GM18517 (cell line): ENCODE results near the gene PLPP7.
"Not testable (repeated sequence)": the region's sequence is repeated elsewhere in the genome, so short reads cannot be mapped to it uniquely, and the experiment has no call there.

ENCODE experiments used
- ATAC-seq: cut with Tn5 transposase; IDR thresholded peaks from one replicate; pipeline ENCODE4 v1.9.1; 2021; ENCODE audit warnings: mild to moderate bottlenecking, moderate library complexity; ENCODE audit not compliant: unreplicated experiment

Gene PLPP7

DNA sequence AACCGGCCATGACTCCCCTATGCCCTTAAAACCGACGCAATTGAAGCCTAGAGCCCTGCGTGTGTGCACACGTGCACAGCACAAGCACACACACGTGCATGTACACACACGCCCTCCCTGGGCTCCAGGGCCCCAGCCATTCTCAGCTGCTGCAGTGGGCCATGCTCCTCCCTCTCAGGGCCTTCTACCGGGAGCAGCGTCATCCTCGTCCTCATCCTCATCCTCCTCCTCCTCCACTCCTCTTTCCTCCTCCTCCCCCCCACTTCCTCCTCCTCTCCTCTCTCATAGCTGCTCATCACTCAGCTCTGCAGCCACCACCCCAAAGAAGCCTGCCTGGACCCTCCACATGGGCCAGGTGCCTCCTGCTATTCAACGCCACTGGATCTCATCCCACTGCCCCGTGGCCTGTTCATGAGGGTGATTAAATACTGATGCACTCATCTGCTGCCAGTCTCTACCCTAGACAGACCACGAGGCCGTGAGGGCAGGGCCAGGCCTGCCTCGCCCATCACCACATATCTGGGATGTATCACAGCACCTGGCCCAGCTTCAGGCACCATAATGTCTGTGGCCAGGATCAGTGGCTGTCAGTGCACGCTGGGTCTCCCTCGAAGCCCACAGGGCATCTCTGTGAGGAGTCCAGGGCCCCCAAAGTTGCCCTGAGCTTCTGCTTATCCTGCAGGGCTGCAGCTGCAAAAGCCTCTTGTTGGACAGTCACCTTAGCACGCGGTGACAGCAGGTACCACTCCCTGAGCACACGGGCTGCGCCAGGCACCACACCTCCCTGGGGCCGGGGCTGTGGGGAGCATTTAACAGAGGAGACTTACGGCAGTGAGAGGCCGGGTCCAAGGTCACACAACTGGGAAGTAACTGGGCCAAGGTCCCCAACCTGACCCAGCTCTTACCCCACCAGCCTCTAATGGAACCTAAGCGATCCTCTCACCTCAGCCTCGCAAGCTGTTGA, 23.0 kb upstream of the PLPP7 start:
- no peak for ATAC-seq

DNA sequence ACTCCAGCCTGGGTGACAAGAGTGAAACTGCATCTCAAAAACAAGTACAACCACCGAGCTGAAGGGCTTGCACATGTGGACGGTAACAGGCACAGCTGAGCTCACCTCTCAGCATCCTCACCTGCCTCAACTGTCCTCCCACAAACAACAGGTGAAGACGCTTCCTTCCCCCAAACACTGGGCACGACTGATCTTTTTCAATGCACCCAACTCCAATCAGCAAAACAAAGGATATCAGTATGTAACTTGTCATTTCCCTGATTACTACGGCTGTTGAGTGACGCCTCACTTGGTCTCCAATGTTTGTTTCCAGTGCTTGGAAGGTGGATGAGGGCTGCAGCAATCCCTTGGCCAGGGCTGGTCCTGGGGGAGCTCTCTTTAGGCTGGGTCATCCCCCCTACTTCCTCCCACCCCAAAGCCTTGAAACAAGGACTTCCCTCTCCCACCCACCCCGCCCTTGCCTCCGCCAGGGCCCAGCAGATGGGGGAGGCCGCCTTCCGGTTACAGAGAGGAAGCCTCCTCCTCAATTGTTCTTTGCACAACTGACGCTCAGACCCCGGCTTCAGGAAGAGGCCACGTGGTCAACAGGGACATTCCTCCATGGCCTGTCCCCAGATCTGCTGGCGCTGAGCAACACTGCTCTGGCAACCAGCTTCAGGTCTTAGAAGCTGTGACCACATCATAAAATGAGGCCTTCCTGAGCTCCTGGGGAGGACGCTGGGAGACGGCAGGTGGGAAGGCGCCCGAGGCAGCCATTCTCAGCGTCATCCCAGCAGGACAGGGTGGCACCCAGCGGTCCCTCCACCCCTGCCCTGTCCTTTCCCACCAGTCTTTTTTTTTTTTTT, 19.1 kb upstream of the PLPP7 start:
- ATAC-seq = no peak

GRCh38 chr9:131271016-131271273, 18.6 kb upstream of the PLPP7 start:
- ATAC-seq = not testable (repeated sequence)

- ATAC-seq = no peak
Observed at GRCh38 chr9:131271506-131271931, 18.0 kb upstream of the PLPP7 start.

DNA sequence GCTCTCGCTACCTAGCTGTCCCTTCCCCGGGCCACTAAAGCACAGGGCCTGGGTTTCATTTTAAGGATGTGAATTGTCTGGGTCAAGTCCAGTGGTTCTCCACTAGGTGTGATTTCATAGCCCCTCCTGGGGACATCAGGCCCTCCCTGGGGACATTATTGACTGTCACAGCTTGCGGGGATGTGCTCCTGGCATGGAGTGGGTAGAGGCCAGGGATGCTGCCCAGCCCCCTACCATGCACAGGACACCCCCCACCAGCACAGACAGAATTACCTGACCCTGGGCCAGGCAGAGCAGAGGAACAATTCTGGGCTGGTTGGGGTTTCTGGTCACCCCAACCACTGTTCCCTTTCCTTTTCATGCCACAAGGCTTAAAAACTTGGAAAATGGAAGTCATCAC, 17.3 kb upstream of the PLPP7 start:
- ATAC-seq = no peak

GRCh38 chr9:131273146-131273855, 16.2 kb upstream of the PLPP7 start:
- no peak for ATAC-seq

- ATAC-seq = no peak
Observed at GRCh38 chr9:131273856-131274673, 15.5 kb upstream of the PLPP7 start.

GRCh38 chr9:131274674-131275331, 14.7 kb upstream of the PLPP7 start:
- no peak for ATAC-seq

DNA sequence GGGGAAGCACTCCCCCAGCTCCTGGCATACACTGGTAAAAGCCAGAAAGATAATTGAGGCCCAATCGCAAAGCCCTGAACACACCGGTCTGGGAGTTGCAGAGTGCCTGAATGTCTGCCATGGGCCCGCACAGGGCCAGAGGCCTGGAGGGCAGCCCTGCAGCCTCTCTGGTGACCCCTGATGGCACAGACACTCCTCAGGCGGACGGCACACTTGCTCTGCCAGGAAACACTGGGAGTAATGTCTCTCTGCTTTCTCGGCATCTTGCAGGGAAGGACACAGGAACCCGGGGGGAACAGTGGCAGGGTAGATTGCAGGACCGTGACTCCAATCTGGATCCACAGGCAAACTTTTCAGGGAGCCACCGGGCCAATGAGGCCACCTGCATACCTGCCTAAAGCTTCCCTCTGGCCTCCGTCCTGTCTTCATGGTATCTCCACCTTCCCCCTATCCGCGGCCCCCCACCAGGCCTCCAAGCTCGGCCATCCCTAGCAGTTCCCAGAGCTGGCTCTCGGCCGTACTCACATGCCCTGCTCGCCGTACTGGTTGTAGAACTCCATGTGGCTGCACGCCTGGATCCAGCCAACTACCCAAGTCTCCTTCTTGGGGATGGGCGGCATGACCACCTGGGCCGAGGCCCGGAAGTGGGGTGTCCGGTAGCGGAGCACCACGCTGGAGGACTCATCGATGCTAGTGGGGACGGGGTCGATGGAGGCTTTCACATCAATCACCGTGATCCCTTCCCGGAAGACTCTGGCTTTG, 14.0 kb upstream of the PLPP7 start:
- ATAC-seq = no peak

DNA sequence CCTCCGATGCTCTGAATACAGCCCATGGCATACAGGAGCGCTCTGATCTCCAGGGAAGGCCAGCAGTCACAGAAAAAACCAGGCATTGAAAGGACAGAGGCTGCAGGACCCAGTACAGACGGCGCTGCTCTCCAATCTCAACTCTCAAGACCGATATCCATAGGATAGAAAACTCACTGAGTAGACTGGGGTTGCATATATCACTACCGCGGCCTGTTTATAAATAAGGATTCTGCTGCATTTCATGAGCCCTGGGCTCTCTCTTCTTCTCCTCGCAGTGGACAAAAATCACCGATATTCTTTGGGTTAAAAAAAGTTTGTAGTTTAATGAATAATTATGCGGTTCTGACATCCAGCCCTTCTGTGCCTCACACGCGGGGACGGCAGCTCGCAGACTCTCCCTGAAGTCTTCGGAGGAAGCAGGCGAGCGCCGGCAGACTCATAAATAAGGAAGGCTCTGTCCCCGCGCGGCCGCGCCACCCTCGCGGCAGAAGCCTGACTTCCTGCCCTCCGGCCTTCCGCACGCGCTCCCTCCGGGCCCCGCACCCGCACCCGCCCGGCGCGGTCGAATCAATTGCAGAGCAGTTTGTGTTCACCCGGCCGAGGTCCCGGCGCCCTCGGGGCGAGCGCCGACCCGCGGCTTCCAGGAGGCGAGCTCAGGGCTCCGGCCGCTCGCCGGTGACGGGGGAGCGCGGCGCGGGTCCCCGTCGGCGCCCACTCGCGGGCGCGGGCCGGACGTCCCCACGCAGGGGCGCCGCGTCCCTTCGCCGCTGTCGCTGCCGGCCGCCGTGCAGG, 13.2 kb upstream of the PLPP7 start, which contains the start of gene FAM78A:
FAM78A (minus strand) TSS at position 417 of the 795 bp plus-strand sequence; CDS start at position 86, 331 bp downstream.
- ATAC-seq = no peak

GRCh38 chr9:131276891-131277286, 12.6 kb upstream of the PLPP7 start:
- no peak for ATAC-seq

GRCh38 chr9:131277287-131277909, 12.1 kb upstream of the PLPP7 start:
- ATAC-seq = no peak

DNA sequence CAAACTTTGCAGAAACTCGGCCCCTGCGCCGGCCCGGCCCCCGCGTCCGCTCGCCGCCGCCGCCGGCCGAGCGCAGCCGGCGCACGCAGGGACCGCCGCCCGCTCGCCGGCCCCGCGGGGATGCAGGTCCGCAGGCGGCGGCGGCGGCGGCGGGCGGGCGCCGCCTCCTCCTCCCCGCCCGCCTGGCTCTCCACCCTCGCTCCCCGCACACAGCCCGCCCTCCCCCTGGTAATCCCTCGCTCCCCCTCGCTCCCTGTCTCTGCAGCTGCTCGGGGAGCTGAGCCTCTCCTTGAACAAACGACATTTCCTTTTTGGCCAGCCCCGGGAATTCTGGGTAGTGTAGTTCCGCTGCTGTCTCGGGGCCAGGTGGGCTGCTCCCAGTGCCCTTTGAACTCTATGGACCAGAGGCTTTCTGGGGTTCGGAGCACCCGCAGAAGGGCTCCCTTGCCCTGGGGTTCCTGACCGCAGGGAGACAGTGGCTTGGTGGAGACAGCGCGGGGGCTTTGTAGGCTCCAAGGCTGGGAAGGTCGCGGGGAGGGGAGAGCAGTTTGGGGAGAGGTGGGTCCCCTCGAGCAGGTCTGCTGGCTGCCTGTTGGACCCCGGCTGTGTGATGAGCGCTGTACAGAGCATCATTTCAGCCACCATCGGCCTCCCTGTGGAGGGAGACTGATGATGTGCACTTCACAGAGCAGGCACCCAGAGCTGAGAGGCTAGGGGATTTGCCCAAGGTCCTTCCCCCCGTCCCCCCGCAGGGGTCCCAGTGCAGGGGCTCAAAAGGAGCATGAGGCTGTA, 11.4 kb upstream of the PLPP7 start:
- no peak for ATAC-seq

GRCh38 chr9:131278702-131279111, 10.8 kb upstream of the PLPP7 start:
- no peak for ATAC-seq

GRCh38 chr9:131279196-131279862, 10.2 kb upstream of the PLPP7 start:
- no peak for ATAC-seq

DNA sequence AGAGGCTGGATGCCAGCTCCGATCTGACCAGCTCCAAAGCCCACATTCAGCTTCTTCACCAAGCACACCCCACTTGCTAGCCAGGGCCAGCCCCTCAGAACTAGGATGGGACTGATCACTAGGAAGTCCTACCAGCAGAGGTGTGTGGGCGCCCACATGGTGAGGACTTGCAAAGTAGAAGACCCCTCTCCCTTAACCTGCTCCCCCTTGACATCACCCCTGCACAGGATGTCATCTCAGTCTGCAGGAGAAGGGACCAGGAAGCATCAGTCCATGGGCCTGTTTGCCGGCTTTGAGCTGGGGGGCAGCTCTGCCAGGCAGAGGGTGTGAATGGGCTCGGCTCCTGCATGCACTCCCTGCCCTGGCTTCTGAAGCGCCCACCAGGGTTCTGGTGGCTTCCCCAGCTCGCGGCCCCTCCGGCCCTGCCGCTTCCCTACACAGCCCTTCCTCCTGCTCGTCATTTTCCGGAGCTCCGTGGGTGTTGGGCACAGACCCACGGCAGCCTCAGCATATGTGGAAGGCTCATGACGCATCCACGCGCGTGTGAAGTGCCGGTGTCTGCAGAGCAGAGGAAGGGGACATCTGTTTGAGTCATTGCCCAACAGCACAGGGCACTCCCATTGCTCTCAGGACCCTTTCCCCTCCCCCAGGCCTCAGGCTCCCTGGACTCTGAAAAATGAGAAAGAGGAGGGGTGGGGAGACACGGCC, 9.5 kb upstream of the PLPP7 start:
- no peak for ATAC-seq
